ENCODE measurements around the gene ROBO2.

The ROBO2 gene

GRCh38 chr3:77234004-77234403, 194.1 kb downstream of the ROBO2 start:
- TF ChIP-seq CTCF (IDR thresholded peaks at IDR 0.05): no peak
- no peaks in the 10 kb centered on the region for H3K9me3 ChIP-seq (ENCODE audit: control insufficient read depth, low read length)

GRCh38 chr3:77236118-77236517, 196.2 kb downstream of the ROBO2 start:
- H3K79me2 ChIP-seq: no peaks in the 10 kb centered on the region
- no peak overlapping the region for H3K9ac ChIP-seq
- H3K4me3 ChIP-seq (ENCODE audit: low read depth, low read length): no peak overlapping the region
- H3K27me3 ChIP-seq (ENCODE audit: control insufficient read depth, insufficient read depth, low read length): no peaks in the 10 kb centered on the region
- no peak overlapping the region for H3K27ac ChIP-seq
- no peak overlapping the region for H2AFZ ChIP-seq
- H3K4me2 ChIP-seq (ENCODE audit: low read length): no peak overlapping the region
- no peaks in the 10 kb centered on the region for H3K36me3 ChIP-seq (ENCODE audit: control insufficient read depth, insufficient read depth, low read length)
- H3K9me3 ChIP-seq (ENCODE audit: control insufficient read depth, low read length): no peaks in the 10 kb centered on the region
- no peak for TF ChIP-seq CTCF (IDR thresholded peaks at IDR 0.05)
- no peaks in the 10 kb centered on the region for H3K4me1 ChIP-seq

More at GRCh38 chr3:77234004-77234403, 194.1 kb downstream of the ROBO2 start:
- Histone ChIP-seq H3K4me2 (ENCODE audit: low read length) (no peak overlapping the region), H3K79me2 (no peaks in the 10 kb centered on the region), H3K4me3 (ENCODE audit: low read depth, low read length) (no peak overlapping the region), H3K9ac (no peak overlapping the region), H3K36me3 (ENCODE audit: control insufficient read depth, insufficient read depth, low read length) (no peaks in the 10 kb centered on the region), H3K4me1 (no peaks in the 10 kb centered on the region), H3K27me3 (ENCODE audit: control insufficient read depth, insufficient read depth, low read length) (no peaks in the 10 kb centered on the region), H2AFZ (no peak overlapping the region), H3K27ac (no peak overlapping the region)

GRCh38 chr3:77240072-77240650, 200.3 kb downstream of the ROBO2 start:
- no peak for TF ChIP-seq CTCF (IDR thresholded peaks at IDR 0.05)
- H2AFZ ChIP-seq: no peak overlapping the region
- no peaks in the 10 kb centered on the region for H3K4me1 ChIP-seq
- no peak overlapping the region for H3K4me2 ChIP-seq (ENCODE audit: low read length)
- no peak overlapping the region for H3K27ac ChIP-seq
- no peak overlapping the region for H3K4me3 ChIP-seq (ENCODE audit: low read depth, low read length)
- H3K79me2 ChIP-seq: no peaks in the 10 kb centered on the region
- H3K9me3 ChIP-seq (ENCODE audit: control insufficient read depth, low read length): no peaks in the 10 kb centered on the region
- H3K36me3 ChIP-seq (ENCODE audit: control insufficient read depth, insufficient read depth, low read length): no peaks in the 10 kb centered on the region
- H3K27me3 ChIP-seq (ENCODE audit: control insufficient read depth, insufficient read depth, low read length): no peaks in the 10 kb centered on the region
- no peak overlapping the region for H3K9ac ChIP-seq

GRCh38 chr3:77242371-77242770, 202.5 kb downstream of the ROBO2 start:
- no peak overlapping the region for H3K27ac ChIP-seq
- no peaks in the 10 kb centered on the region for H3K4me1 ChIP-seq
- H2AFZ ChIP-seq: no peak overlapping the region
- H3K27me3 ChIP-seq (ENCODE audit: control insufficient read depth, insufficient read depth, low read length): no peaks in the 10 kb centered on the region
- H3K4me3 ChIP-seq (ENCODE audit: low read depth, low read length): no peak overlapping the region
- no peak overlapping the region for H3K4me2 ChIP-seq (ENCODE audit: low read length)
- no peak overlapping the region for H3K9ac ChIP-seq
- H3K36me3 ChIP-seq (ENCODE audit: control insufficient read depth, insufficient read depth, low read length): no peaks in the 10 kb centered on the region
- no peaks in the 10 kb centered on the region for H3K79me2 ChIP-seq
- H3K9me3 ChIP-seq (ENCODE audit: control insufficient read depth, low read length): no peaks in the 10 kb centered on the region
- TF ChIP-seq CTCF (IDR thresholded peaks at IDR 0.05): no peak

- no peak overlapping the region for H3K4me2 ChIP-seq (ENCODE audit: low read length)
- no peaks in the 10 kb centered on the region for H3K27me3 ChIP-seq (ENCODE audit: control insufficient read depth, insufficient read depth, low read length)
- no peak overlapping the region for H3K4me3 ChIP-seq (ENCODE audit: low read depth, low read length)
- no peak overlapping the region for H2AFZ ChIP-seq
- no peak for TF ChIP-seq CTCF (IDR thresholded peaks at IDR 0.05)
- H3K36me3 ChIP-seq (ENCODE audit: control insufficient read depth, insufficient read depth, low read length): no peaks in the 10 kb centered on the region
- H3K79me2 ChIP-seq: no peaks in the 10 kb centered on the region
- H3K9ac ChIP-seq: no peak overlapping the region
- no peak overlapping the region for H3K27ac ChIP-seq
- no peaks in the 10 kb centered on the region for H3K9me3 ChIP-seq (ENCODE audit: control insufficient read depth, low read length)
- no peaks in the 10 kb centered on the region for H3K4me1 ChIP-seq
Observed at GRCh38 chr3:77244981-77245380, 205.1 kb downstream of the ROBO2 start.
